Measurements from ENCODE around the gene PPIF. TPM values are rescaled to one million over a fixed set of nuclear protein-coding genes. Genes with fewer than 3 reads are reported as not detected.

PPIF gene
- total RNA-seq, 4 donors from 2014 or later = 39.1 to 82.1 (median 67.9) TPM

GRCh38 chr10:79351332-79351731 lies 4.1 kb downstream of the PPIF start:
- ATAC-seq (no peak), DNase-seq (no peak)
- H3K4me3 ChIP-seq = no peak overlapping the region
- H3K36me3 ChIP-seq = peaks cover 0 to 55% of the 10 kb centered on the region in 2 donors
- intact Hi-C loops (cut with DNase I; ENCODE audit: low total_unique reads) (no loop called here), in situ Hi-C loops (cut with MboI; ENCODE audit: low sequenced_read_pairs in 4 of 4) (loop anchor here in 1 of 4 donors (25.0 kb wide), 1 partner anchor 586 kb away; the partner anchor contains the start of gene SFTPD)
- no peak overlapping the region for H3K27ac ChIP-seq
- no peaks in the 10 kb centered on the region for H3K9me3 ChIP-seq
- TF ChIP-seq POLR2A (IDR thresholded peaks at IDR 0.05) (no peak), CTCF (IDR thresholded peaks at IDR 0.05 in 4 of 5, conservative IDR thresholded peaks at IDR 0.05 in 1 of 5) (no peak)
- peaks cover 13 to 18% of the 10 kb centered on the region in 2 donors for H3K4me1 ChIP-seq
- H3K27me3 ChIP-seq = no peaks in the 10 kb centered on the region

- in situ Hi-C loops (cut with MboI; ENCODE audit: low sequenced_read_pairs in 4 of 4) = loop anchor here in 1 of 4 donors (25.0 kb wide), 1 partner anchor 585 kb away; the partner anchor contains the start of gene SFTPD
- peaks cover 0 to 55% of the 10 kb centered on the region in 2 donors for H3K36me3 ChIP-seq
- H3K27ac ChIP-seq = no peak overlapping the region
- H3K4me1 ChIP-seq = peaks cover 9 to 14% of the 10 kb centered on the region in 2 donors
- intact Hi-C loops (cut with DNase I; ENCODE audit: low total_unique reads) = no loop called here
- no peak for ATAC-seq
- no peak for DNase-seq
- no peaks in the 10 kb centered on the region for H3K27me3 ChIP-seq
- no peak overlapping the region for H3K4me3 ChIP-seq
- no peaks in the 10 kb centered on the region for H3K9me3 ChIP-seq
- TF ChIP-seq POLR2A (IDR thresholded peaks at IDR 0.05) (no peak), CTCF (IDR thresholded peaks at IDR 0.05 in 4 of 5, conservative IDR thresholded peaks at IDR 0.05 in 1 of 5) (no peak)
Measured at GRCh38 chr10:79352035-79352877, 5.0 kb downstream of the PPIF start.

- TF ChIP-seq POLR2A (IDR thresholded peaks at IDR 0.05) (no peak), CTCF (IDR thresholded peaks at IDR 0.05 in 4 of 5, conservative IDR thresholded peaks at IDR 0.05 in 1 of 5) (no peak)
- in situ Hi-C loops (cut with MboI; ENCODE audit: low sequenced_read_pairs in 4 of 4) (loop anchor here in 1 of 4 donors (25.0 kb wide), 1 partner anchor 584 kb away; the partner anchor contains the start of gene SFTPD), intact Hi-C loops (cut with DNase I; ENCODE audit: low total_unique reads) (no loop called here)
- Histone ChIP-seq H3K36me3 (peaks cover 0 to 55% of the 10 kb centered on the region in 2 donors), H3K9me3 (no peaks in the 10 kb centered on the region), H3K4me3 (no peak overlapping the region), H3K27me3 (no peaks in the 10 kb centered on the region), H3K27ac (peak overlapping the region in 2 of 4 donors; percentile 7 to 18), H3K4me1 (peaks cover 9 to 12% of the 10 kb centered on the region in 2 donors)
- ATAC-seq (peak in 1 of 2 donors; percentile 47), DNase-seq (peak in 1 of 2 donors; percentile 13)
Measured at GRCh38 chr10:79353000-79353406, 5.7 kb downstream of the PPIF start.

- ATAC-seq (no peak), DNase-seq (no peak)
- Histone ChIP-seq H3K4me3 (no peak overlapping the region), H3K36me3 (peaks cover 0 to 55% of the 10 kb centered on the region in 2 donors), H3K27me3 (no peaks in the 10 kb centered on the region), H3K4me1 (peaks cover 11 to 12% of the 10 kb centered on the region in 2 donors), H3K27ac (peak overlapping the region in 2 of 4 donors; percentile 7 to 18), H3K9me3 (no peaks in the 10 kb centered on the region)
- intact Hi-C loops (cut with DNase I; ENCODE audit: low total_unique reads) = no loop called here
- TF ChIP-seq CTCF (IDR thresholded peaks at IDR 0.05 in 4 of 5, conservative IDR thresholded peaks at IDR 0.05 in 1 of 5) (no peak), POLR2A (IDR thresholded peaks at IDR 0.05) (no peak)
- in situ Hi-C loops (cut with MboI; ENCODE audit: low sequenced_read_pairs in 4 of 4) = loop anchor here in 1 of 4 donors (25.0 kb wide), 1 partner anchor 584 kb away; the partner anchor contains the start of gene SFTPD
Measured at GRCh38 chr10:79353726-79354125, 6.5 kb downstream of the PPIF start.

Data from gastrocnemius medialis (tissue), 4 donors.